Activated CD8-positive, alpha-beta T cell treated with anti-CD3 and anti-CD28 coated beads for 36 hours (primary cell): ENCODE measurements around the gene NADK2. TPM values are rescaled to one million over a fixed set of nuclear protein-coding genes. Genes with fewer than 3 reads are reported as not detected.
"Not testable (repeated sequence)": the region's sequence is repeated elsewhere in the genome, so short reads cannot be mapped to it uniquely, and the experiment has no call there.

Source experiments
- ATAC-seq: fragments of 200-7000 bp; cut with Tn5 transposase; one replicate; pipeline ENCODE4 v1.10.0; 2021; ENCODE audit warnings: mild to moderate bottlenecking, moderate library complexity
- CTCF ChIA-PET: fragments of 350-600 bp; sonication (Branson Sonifier 250); formaldehyde crosslinking; loops from one replicate; lab custom pipeline; 2021; ENCODE audit warnings: antibody characterized with exemption; lab: Charles Lee
- POLR2A ChIA-PET: fragments of 350-600 bp; sonication (Branson Sonifier 250); formaldehyde crosslinking; loops from one replicate; lab custom pipeline; 2021; ENCODE audit warnings: antibody characterized with exemption; lab: Charles Lee
- DNase-seq: peaks from one replicate; pipeline ENCODE4 v3.0.0-alpha.2; 2020
- H3K27ac Mint-ChIP-seq: one replicate; pipeline ENCODE4 v1.8.0; 2021; ENCODE audit warnings: mild to moderate bottlenecking, mixed read lengths
- H3K27me3 Mint-ChIP-seq: one replicate; pipeline ENCODE4 v1.8.0; 2021; ENCODE audit warnings: mixed read lengths
- H3K36me3 Mint-ChIP-seq: one replicate; pipeline ENCODE4 v1.8.0; 2021; ENCODE audit warnings: low read depth, mixed read lengths
- H3K4me1 Mint-ChIP-seq: one replicate; pipeline ENCODE4 v1.8.0; 2021; ENCODE audit warnings: low read depth, mixed read lengths
- H3K4me3 Mint-ChIP-seq: one replicate; pipeline ENCODE4 v1.8.0; 2021; ENCODE audit warnings: mild to moderate bottlenecking, moderate library complexity, mixed read lengths
- H3K9me3 Mint-ChIP-seq: one replicate; pipeline ENCODE4 v1.8.0; 2021; ENCODE audit warnings: mixed read lengths
- CTCF ChIP-seq: fragments of 200-600 bp; IDR thresholded peaks from one replicate; pipeline ENCODE4 v1.8.0; 2022; ENCODE audit warnings: antibody characterized with exemption, mild to moderate bottlenecking
- intact Hi-C: fragments of 100-400 bp; cut with micrococcal nuclease; formaldehyde crosslinking; loops from one replicate; pipeline ENCODE4 v1.10.0; 2022
- total RNA-seq, 2 experiments: library from RNA; stranded (reverse); gene quantifications; one replicate each; pipeline ENCODE4 v1.2.3, GENCODE V29; 2021

The NADK2 gene, protein sequence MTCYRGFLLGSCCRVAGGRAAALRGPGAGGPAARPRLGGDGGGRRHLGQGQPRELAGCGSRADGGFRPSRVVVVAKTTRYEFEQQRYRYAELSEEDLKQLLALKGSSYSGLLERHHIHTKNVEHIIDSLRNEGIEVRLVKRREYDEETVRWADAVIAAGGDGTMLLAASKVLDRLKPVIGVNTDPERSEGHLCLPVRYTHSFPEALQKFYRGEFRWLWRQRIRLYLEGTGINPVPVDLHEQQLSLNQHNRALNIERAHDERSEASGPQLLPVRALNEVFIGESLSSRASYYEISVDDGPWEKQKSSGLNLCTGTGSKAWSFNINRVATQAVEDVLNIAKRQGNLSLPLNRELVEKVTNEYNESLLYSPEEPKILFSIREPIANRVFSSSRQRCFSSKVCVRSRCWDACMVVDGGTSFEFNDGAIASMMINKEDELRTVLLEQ
- total RNA-seq, result 10 to 100 TPM; 22.7 to 25.2 TPM

DNA sequence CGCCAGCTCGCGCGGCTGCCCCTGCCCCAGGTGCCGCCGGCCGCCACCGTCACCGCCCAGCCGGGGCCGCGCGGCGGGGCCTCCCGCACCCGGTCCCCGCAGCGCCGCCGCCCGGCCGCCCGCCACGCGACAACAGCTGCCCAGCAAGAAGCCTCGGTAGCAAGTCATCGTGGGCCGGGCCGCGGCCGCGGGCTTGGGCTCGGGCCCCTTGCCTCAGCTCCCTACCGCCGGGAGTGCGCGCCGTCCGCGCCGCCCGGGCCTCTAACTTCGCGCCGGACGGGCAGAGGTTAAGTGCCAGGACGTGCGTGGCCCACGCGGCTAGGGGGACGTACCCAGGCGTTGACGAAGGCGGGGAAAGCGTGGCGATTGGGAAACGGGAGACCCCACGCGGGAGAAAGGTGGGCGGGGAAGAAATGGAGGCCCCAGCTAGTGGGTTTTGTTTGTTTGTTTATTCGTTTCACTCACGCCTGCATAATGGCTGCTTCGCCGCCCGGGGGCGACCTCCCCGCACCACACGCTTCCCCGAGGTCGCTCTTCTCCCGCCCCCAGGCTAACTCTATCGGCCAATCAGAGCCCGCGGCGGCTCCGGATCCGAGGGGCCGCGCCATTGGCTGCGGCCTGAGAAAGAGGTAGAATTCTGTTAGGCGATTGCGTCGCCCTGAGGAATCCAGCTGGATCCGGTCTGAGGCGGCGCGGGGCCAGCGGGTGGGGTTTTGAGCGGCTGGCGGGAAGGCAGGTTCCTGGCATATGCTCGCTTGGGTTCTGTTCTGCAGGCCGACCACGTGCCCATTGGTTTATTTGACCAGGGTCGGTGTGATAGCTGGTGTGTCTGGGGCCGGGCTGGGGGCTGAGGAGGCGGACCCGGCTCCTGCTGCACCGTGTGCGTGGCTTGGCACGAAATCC, at the start of gene NADK2:
TSS of gene NADK2 (minus strand) at position 295 of the 903 bp plus-strand sequence. CDS start at position 168, 127 bp downstream.
- POLR2A ChIA-PET, result interaction anchor here (0.7 to 2.7 kb wide), 6 partner anchors 21 to 635 kb away, joined by 3 to 34 read pairs (median 4); partner anchors contain the start of genes LMBRD2, NIPBL and SKP2
- intact Hi-C loops, result loop anchor here (5.0 kb wide), 1 partner anchor 90 kb away; the partner anchor contains the start of genes LMBRD2 and SKP2
- DNase-seq (peak; percentile 95), ATAC-seq (peak; percentile 93)
- peak within 1 kb of the TSS; percentile 78 for H3K4me3 Mint-ChIP-seq
- no peaks in the 10 kb centered on the region for H3K9me3 Mint-ChIP-seq
- peak within 1 kb of the TSS; percentile 98 for H3K27ac Mint-ChIP-seq
- peak; percentile 48 for TF ChIP-seq CTCF
- no peaks in the 10 kb centered on the region for H3K36me3 Mint-ChIP-seq
- H3K4me1 Mint-ChIP-seq, result peaks cover 39% of the 10 kb centered on the region
- no peaks in the 10 kb centered on the region for H3K27me3 Mint-ChIP-seq
- CTCF ChIA-PET, result interaction anchor here (0.8 to 2.2 kb wide), 18 partner anchors 9 to 625 kb away, joined by 3 to 12 read pairs (median 4); partner anchors contain the start of gene LMBRD2

GRCh38 chr5:36285837-36286615, 44.3 kb upstream of the NADK2 start:
- intact Hi-C loops, result no loop called here
- POLR2A ChIA-PET, result no interaction called here
- no peaks in the 10 kb centered on the region for H3K9me3 Mint-ChIP-seq
- DNase-seq (no peak), ATAC-seq (no peak)
- H3K27ac Mint-ChIP-seq, result no peak overlapping the region
- TF ChIP-seq CTCF, result no peak
- CTCF ChIA-PET, result no interaction called here
- H3K27me3 Mint-ChIP-seq, result peaks cover 3% of the 10 kb centered on the region
- H3K4me3 Mint-ChIP-seq, result no peak overlapping the region
- no peaks in the 10 kb centered on the region for H3K36me3 Mint-ChIP-seq
- H3K4me1 Mint-ChIP-seq, result no peaks in the 10 kb centered on the region

- H3K27ac Mint-ChIP-seq, H3K27me3 Mint-ChIP-seq, H3K4me3 Mint-ChIP-seq, intact Hi-C loops, H3K36me3 Mint-ChIP-seq, DNase-seq, H3K4me1 Mint-ChIP-seq, ATAC-seq, POLR2A ChIA-PET, H3K9me3 Mint-ChIP-seq: not testable (repeated sequence)
- CTCF ChIA-PET, result interaction anchor here (0.8 kb wide), 1 partner anchor 19 kb away, joined by 3 read pairs; no protein-coding TSS in a partner anchor
Observed at GRCh38 chr5:36283775-36284174, 42.0 kb upstream of the NADK2 start.

DNA sequence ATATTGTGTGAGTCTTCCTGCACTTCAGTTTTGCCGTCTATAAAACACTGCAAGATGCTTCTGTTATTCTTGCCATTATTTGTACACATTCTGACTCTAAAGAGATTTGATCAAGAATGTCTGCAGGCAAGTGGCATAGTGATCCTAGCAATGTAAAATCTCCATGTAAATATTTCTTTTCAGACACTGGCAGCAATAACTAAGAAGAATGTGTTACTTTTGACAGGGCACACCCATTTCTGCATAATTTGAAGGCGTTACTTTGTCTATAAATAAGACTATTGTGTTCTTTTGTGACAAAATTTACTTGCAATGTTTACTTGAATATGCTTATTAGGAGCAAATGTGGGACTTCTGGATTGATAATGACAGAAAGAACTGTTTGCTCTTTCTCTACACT, 39.9 kb upstream of the NADK2 start:
- ATAC-seq (no peak), DNase-seq (no peak)
- H3K36me3 Mint-ChIP-seq, result no peaks in the 10 kb centered on the region
- H3K27me3 Mint-ChIP-seq, result peaks cover 4% of the 10 kb centered on the region
- H3K9me3 Mint-ChIP-seq, result no peaks in the 10 kb centered on the region
- intact Hi-C loops, result no loop called here
- no peak overlapping the region for H3K4me3 Mint-ChIP-seq
- peaks cover 3% of the 10 kb centered on the region for H3K4me1 Mint-ChIP-seq
- no peak overlapping the region for H3K27ac Mint-ChIP-seq
- POLR2A ChIA-PET, result no interaction called here
- no peak for TF ChIP-seq CTCF
- CTCF ChIA-PET, result interaction anchor here (1.2 kb wide), 1 partner anchor 409 kb away, joined by 3 read pairs; no protein-coding TSS in a partner anchor
